Measurements from ENCODE around the gene SCAANT1. TPM values are rescaled to one million over a fixed set of nuclear protein-coding genes. Genes with fewer than 3 reads are reported as not detected.
A peak's percentile ranks its signal among the peaks of the same experiment; 100 is the strongest.

SCAANT1 gene
- total RNA-seq, 2 experiments from 2014 or later = 1.8 TPM; not detected in 1

GRCh38 chr3:63875510-63875909 lies 36.7 kb downstream of the SCAANT1 start:
- no peaks in the 10 kb centered on the region for H3K9me3 Mint-ChIP-seq
- no peaks in the 10 kb centered on the region for H3K27me3 Mint-ChIP-seq
- no peak for ATAC-seq (ENCODE audit: low read depth)
- DNase-seq = no peak
- POLR2A ChIA-PET = no interaction called here
- H3K27ac Mint-ChIP-seq = no peak overlapping the region
- H3K36me3 Mint-ChIP-seq = peaks cover 1% of the 10 kb centered on the region
- no peak overlapping the region for H3K4me3 Mint-ChIP-seq
- peaks cover 30% of the 10 kb centered on the region for H3K4me1 Mint-ChIP-seq

GRCh38 chr3:63874769-63875168 lies 37.4 kb downstream of the SCAANT1 start:
- Mint-ChIP-seq H3K4me1 (peaks cover 30% of the 10 kb centered on the region), H3K36me3 (peaks cover 1% of the 10 kb centered on the region), H3K27me3 (no peaks in the 10 kb centered on the region), H3K27ac (no peak overlapping the region), H3K9me3 (no peaks in the 10 kb centered on the region), H3K4me3 (no peak overlapping the region)
- ATAC-seq (ENCODE audit: low read depth) (no peak), DNase-seq (no peak)
- POLR2A ChIA-PET = no interaction called here

- no peak for DNase-seq
- H3K27me3 Mint-ChIP-seq = no peaks in the 10 kb centered on the region
- no peak for ATAC-seq (ENCODE audit: low read depth)
- no peaks in the 10 kb centered on the region for H3K9me3 Mint-ChIP-seq
- H3K36me3 Mint-ChIP-seq = peaks cover 8% of the 10 kb centered on the region
- H3K4me3 Mint-ChIP-seq = no peak overlapping the region
- peaks cover 17% of the 10 kb centered on the region for H3K4me1 Mint-ChIP-seq
- H3K27ac Mint-ChIP-seq = no peak overlapping the region
- POLR2A ChIA-PET = no interaction called here
These were observed 39.9 kb downstream of the SCAANT1 start for GRCh38 chr3:63872135-63872924.

- ATAC-seq (ENCODE audit: low read depth) = no peak
- POLR2A ChIA-PET = no interaction called here
- Mint-ChIP-seq H3K27ac (no peak overlapping the region), H3K27me3 (no peaks in the 10 kb centered on the region), H3K9me3 (no peaks in the 10 kb centered on the region), H3K36me3 (peaks cover 15% of the 10 kb centered on the region), H3K4me1 (peaks cover 23% of the 10 kb centered on the region), H3K4me3 (no peak overlapping the region)
- DNase-seq = no peak
These were observed 41.6 kb downstream of the SCAANT1 start for GRCh38 chr3:63870615-63871005.

- ATAC-seq (ENCODE audit: low read depth) (no peak), DNase-seq (no peak)
- Mint-ChIP-seq H3K4me3 (no peak overlapping the region), H3K4me1 (peaks cover 25% of the 10 kb centered on the region), H3K36me3 (peaks cover 18% of the 10 kb centered on the region), H3K9me3 (no peaks in the 10 kb centered on the region), H3K27ac (no peak overlapping the region), H3K27me3 (no peaks in the 10 kb centered on the region)
- POLR2A ChIA-PET = no interaction called here
These were observed 42.1 kb downstream of the SCAANT1 start for GRCh38 chr3:63869940-63870614.

GRCh38 chr3:63867225-63867624 lies 45.0 kb downstream of the SCAANT1 start:
- H3K27ac Mint-ChIP-seq = no peak overlapping the region
- POLR2A ChIA-PET = interaction anchor here (1.0 kb wide), 1 partner anchor 76 kb away, joined by 4 read pairs; no protein-coding TSS in a partner anchor
- H3K27me3 Mint-ChIP-seq = no peaks in the 10 kb centered on the region

GRCh38 chr3:63864965-63865327 lies 47.2 kb downstream of the SCAANT1 start:
- ATAC-seq (ENCODE audit: low read depth) (no peak), DNase-seq (no peak)
- no peaks in the 10 kb centered on the region for H3K27me3 Mint-ChIP-seq
- H3K4me1 Mint-ChIP-seq = peaks cover 39% of the 10 kb centered on the region
- H3K27ac Mint-ChIP-seq = peak overlapping the region; percentile 90
- H3K4me3 Mint-ChIP-seq = peak overlapping the region; percentile 92
- H3K9me3 Mint-ChIP-seq = no peaks in the 10 kb centered on the region
- POLR2A ChIA-PET = interaction anchor here (2.3 kb wide), 1 partner anchor 46 kb away, joined by 8 read pairs; no protein-coding TSS in a partner anchor
- H3K36me3 Mint-ChIP-seq = peaks cover 23% of the 10 kb centered on the region

More at GRCh38 chr3:63867225-63867624, 45.0 kb downstream of the SCAANT1 start:
- Mint-ChIP-seq H3K4me1 (peaks cover 32% of the 10 kb centered on the region), H3K4me3 (no peak overlapping the region), H3K36me3 (peaks cover 25% of the 10 kb centered on the region), H3K9me3 (no peaks in the 10 kb centered on the region)
- ATAC-seq (ENCODE audit: low read depth) (no peak), DNase-seq (no peak)

GRCh38 chr3:63864008-63864964 lies 47.9 kb downstream of the SCAANT1 start:
- POLR2A ChIA-PET = interaction anchor here (1.4 to 2.3 kb wide), 3 partner anchors 47 to 159 kb away, joined by 4 to 8 read pairs (median 5); partner anchors contain the start of genes PSMD6 and SCAANT1
- H3K36me3 Mint-ChIP-seq = peaks cover 23% of the 10 kb centered on the region
- H3K9me3 Mint-ChIP-seq = no peaks in the 10 kb centered on the region
- H3K4me3 Mint-ChIP-seq = peak overlapping the region; percentile 92
- peak; percentile 64 for ATAC-seq (ENCODE audit: low read depth)
- no peaks in the 10 kb centered on the region for H3K27me3 Mint-ChIP-seq
- peak; percentile 69 for DNase-seq
- peaks cover 39% of the 10 kb centered on the region for H3K4me1 Mint-ChIP-seq
- H3K27ac Mint-ChIP-seq = peak overlapping the region; percentile 90

- Mint-ChIP-seq H3K4me3 (peak within 1 kb of the TSS; percentile 92), H3K27me3 (no peaks in the 10 kb centered on the region), H3K36me3 (peaks cover 21% of the 10 kb centered on the region), H3K27ac (peak within 1 kb of the TSS; percentile 95), H3K9me3 (no peaks in the 10 kb centered on the region), H3K4me1 (peaks cover 40% of the 10 kb centered on the region)
- DNase-seq (peak; percentile 80), ATAC-seq (ENCODE audit: low read depth) (peak; percentile 69)
- POLR2A ChIA-PET = interaction anchor here (1.4 to 2.3 kb wide), 3 partner anchors 48 to 160 kb away, joined by 4 to 8 read pairs (median 5); partner anchors contain the start of genes PSMD6 and SCAANT1
These were observed 48.8 kb downstream of the SCAANT1 start, which contains the start of the genes ATXN7 and THOC7 for GRCh38 chr3:63863150-63864007. TSS of gene ATXN7 (plus strand) at chr3:63863867. CDS start at chr3:63912599, 48,732 bp downstream. TSS of gene THOC7 (minus strand) at chr3:63863805. CDS start at chr3:63863790, 15 bp downstream.

GRCh38 chr3:63862804-63863149 lies 49.4 kb downstream of the SCAANT1 start:
- POLR2A ChIA-PET = interaction anchor here (1.4 to 2.3 kb wide), 3 partner anchors 48 to 161 kb away, joined by 4 to 8 read pairs (median 5); partner anchors contain the start of genes PSMD6 and SCAANT1
- Mint-ChIP-seq H3K27me3 (no peaks in the 10 kb centered on the region), H3K4me1 (peaks cover 39% of the 10 kb centered on the region), H3K27ac (peak overlapping the region; percentile 95), H3K36me3 (peaks cover 19% of the 10 kb centered on the region), H3K4me3 (peak overlapping the region; percentile 82), H3K9me3 (no peaks in the 10 kb centered on the region)
- ATAC-seq (ENCODE audit: low read depth) = no peak
- no peak for DNase-seq

Data from activated naive CD8-positive, alpha-beta T cell treated with anti-CD3 and anti-CD28 coated beads, Interleukin-2, amount 10 ng/mL, durations not matched to agents 7 days and 5 days (primary cell).